HG02981 (cell line): ENCODE measurements around the gene LEMD1.
"Not testable (repeated sequence)": the region's sequence is repeated elsewhere in the genome, so short reads cannot be mapped to it uniquely, and the experiment has no call there.

Experiments
- ATAC-seq: cut with Tn5 transposase; IDR thresholded peaks from one replicate; pipeline ENCODE4 v1.9.1; 2021; ENCODE audit warnings: mild to moderate bottlenecking, moderate library complexity; ENCODE audit not compliant: unreplicated experiment

Gene LEMD1

GRCh38 chr1:205432116-205432515 is 10.3 kb upstream of the LEMD1 start:
- ATAC-seq, result no peak

- no peak for ATAC-seq
These were observed 8.9 kb upstream of the LEMD1 start for GRCh38 chr1:205430696-205431305.

DNA sequence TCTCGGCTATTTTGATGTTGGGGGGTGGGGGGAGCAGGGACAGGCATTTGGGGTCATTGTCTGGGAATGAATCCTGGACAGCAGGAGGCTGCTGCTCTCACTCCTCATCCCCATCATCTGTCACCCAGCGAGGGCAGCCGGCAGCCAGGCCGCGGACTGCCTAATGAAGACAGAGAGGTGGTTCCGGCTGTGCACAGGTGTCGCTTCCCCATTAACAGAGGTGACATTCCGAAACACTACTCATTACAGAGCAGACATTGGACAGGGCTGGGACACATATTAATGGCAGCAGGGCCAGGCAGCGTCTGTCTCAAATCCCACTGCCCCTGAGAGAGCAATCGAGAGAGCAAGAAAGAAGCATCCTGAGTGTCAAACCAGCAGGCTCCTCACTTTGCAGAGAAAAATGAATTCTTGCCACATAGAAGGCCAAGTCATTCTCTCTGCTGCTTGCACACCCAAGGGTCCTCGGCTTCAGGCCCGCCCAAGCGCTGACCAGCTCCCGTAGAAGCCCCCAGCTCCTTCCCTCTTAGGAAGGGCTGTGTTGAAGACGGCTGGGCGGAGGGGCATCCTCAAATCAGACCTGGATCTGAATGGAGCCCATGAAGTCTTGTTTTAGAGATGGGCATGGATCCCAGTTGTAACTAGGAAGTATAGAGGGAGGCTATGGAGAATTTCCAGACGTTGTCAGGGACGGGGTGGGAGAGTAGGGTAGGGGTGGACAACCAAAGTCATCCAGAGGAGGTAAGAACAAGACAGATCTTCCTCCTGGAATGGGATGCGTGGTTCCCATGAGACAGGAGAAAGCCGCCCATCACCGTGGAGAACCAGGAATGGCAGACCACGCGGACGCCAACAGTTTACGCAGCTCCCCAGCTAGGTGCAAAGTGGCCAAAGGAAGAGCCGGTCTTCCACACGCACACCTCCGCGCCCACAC is 8.2 kb upstream of the LEMD1 start:
- no peak for ATAC-seq

GRCh38 chr1:205424901-205425600 is 3.2 kb upstream of the LEMD1 start:
- no peak for ATAC-seq

GRCh38 chr1:205423814-205424399 is 2.1 kb upstream of the LEMD1 start:
- ATAC-seq, result no peak

GRCh38 chr1:205422993-205423642 is 1.3 kb upstream of the LEMD1 start:
- no peak for ATAC-seq

DNA sequence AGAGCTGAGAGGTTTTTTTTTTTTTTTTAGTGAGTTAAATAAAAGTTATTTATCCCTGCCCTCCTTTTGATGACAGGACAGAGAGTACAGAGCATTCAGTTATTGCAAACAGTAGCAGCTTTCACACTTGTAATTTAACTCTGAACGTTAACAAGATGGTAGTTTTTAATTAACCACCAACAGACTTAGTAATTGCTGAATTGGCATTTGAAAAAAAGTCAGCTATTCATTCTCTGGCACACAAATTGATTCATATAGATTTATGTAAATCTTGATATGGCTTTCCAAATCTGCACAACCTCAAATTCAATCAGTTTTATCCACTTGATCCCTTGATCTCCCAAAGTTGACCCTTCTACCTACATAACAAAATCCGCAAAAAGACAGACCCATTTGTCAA is 918 bp downstream of the LEMD1 start:
- ATAC-seq, result no peak

- ATAC-seq, result no peak
These were observed 3.8 kb downstream of the LEMD1 start for GRCh38 chr1:205417870-205418635.

GRCh38 chr1:205416322-205416721 is 5.5 kb downstream of the LEMD1 start:
- ATAC-seq, result no peak

DNA sequence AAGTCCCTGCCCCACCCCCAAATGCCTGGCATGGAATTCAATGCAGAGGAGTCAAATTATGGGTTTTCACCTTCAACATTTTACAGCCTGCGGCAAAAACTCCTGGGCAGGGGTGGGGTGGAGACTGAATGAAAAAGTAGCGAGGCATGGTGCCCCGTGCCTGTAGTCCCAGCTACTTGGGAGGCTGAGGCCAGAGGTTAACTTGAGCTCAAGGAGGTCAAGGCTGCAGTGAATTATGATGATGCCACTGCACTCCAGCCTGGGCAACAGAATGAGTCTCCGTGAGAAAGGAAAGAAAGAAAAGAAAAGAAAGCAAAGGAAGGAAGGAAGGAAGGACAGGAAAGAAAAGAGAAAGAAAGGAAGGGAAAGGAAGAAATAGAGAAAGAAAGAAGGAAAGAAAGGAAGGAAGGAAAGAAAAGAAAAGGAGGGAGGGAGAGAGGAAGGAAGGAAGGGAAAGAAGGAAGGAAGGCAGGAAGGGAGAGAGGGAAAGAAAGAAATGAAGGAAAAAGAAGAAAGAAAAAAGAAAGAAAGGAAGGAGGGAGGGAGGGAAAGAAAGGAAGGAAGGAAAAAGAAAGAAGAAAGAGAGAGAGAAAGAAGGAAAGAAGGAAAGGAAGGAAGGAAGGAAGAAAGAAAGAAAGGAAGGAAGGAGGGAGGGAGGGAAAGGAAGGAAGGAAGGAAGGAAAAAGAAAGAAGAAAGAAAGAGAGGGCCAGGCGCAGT is 11.1 kb downstream of the LEMD1 start:
- ATAC-seq, result no peak

DNA sequence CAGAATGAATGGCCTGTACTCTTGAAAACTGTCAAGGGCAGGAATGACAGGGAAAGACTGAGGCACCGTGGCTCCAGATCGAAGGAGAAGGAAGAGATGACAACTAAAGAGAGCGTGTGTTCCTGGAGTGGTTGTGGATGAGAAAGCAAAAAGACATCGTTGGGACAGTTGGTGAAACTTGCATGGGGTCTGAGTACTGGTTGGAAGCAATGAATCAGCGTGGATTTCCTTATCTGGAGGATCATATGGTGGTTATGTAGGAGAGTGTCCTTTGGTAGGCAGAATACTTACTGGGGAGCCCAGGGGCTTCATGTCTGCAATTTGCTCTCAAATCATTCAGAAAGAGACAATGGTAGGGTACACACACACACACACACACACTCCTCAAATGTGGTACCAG is 13.9 kb downstream of the LEMD1 start:
- ATAC-seq, result no peak

DNA sequence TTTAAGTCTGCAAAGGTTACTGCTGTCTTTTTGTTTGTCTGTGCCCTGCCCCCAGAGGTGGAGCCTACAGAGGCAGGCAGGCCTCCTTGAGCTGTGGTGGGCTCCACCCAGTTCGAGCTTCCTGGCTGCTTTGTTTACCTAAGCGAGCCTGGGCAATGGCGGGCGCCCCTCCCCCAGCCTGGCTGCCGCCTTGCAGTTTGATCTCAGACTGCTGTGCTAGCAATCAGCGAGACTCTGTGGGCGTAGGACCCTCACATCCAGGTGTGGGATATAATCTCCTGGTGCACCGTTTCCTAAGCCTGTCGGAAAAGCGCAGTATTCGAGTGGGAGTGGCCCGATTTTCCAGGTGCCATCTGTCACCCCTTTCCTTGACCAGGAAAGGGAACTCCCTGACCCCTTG is 15.6 kb downstream of the LEMD1 start:
- not testable (repeated sequence) for ATAC-seq

- not testable (repeated sequence) for ATAC-seq
These were observed 17.4 kb downstream of the LEMD1 start for GRCh38 chr1:205404484-205404883.

DNA sequence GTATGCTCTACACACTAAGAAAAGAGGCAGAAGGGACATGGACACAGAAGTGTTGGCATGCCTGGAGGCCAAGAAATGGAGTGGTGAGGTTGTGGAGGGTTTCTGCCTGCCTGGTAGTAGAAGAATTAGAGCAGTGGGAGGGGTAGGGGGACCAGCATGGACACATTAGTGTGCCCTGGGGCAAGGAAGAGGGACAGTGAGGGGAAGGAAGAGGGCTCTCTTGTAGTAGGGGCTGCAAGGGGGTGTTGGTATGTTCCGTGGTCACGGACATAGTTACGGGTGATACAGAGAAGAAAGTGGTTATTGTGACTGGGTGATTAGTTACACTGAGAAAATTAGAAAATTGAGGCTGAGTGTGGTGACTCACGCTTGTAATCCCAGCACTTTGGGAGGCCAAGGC is 23.3 kb downstream of the LEMD1 start:
- ATAC-seq, result no peak

GRCh38 chr1:205396967-205397616 is 24.8 kb downstream of the LEMD1 start:
- ATAC-seq, result no peak

DNA sequence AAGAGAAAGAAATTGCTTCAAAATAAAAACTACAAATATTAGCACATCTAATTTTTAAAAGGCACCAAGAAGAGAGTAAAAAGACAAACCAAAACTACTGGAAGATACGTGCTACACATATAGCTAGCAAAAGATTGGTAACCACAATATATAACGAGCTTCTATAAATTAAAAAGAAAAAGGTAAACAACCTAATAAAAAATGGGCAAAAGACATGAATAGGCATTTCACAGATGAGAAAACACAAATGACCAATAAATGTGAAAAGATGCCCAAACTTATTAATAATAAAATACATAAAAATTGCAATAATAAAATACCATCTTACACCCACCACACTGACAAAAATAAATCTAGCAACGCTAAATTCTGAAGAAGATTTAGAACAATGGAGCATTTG is 26.2 kb downstream of the LEMD1 start:
- no peak for ATAC-seq

- no peak for ATAC-seq
These were observed 29.2 kb downstream of the LEMD1 start for GRCh38 chr1:205392650-205393049.

DNA sequence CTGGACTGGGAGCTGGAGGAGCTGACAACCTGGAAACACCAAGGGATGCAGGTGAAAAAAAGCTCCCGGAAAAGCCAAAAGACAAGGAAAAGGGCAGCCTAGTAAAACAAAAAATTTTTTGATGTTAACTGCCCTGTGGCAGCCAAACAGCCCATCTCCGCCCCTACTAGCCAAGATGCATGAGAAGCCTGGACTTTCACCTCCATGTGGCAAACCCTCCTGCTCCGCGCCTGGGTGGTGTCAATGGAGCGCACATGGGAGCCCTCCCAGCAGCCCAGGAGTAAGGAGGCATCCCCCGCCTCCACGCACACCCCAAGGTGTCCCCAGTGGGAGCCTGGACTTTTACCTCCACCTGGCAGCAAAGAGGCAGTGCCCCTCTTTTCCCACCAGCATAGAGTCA is 30.5 kb downstream of the LEMD1 start:
- ATAC-seq, result no peak

GRCh38 chr1:205387845-205388244 is 34.0 kb downstream of the LEMD1 start:
- no peak for ATAC-seq
